Loucy (cell line): ENCODE data around the gene MYO7B.

Source experiments
- H2AFZ ChIP-seq: fragments of 200-600 bp; sonication (generic); 2 replicates; pipeline ENCODE4 v1.6.0; 2016; ENCODE audit warnings: antibody characterized with exemption, mild to moderate bottlenecking, low read length, moderate library complexity
- H3F3A ChIP-seq: fragments of 200-600 bp; 2 replicates; pipeline ENCODE4 v1.6.0; 2016; ENCODE audit warnings: antibody characterized with exemption, low read depth, mild to moderate bottlenecking
- H3K27me3 ChIP-seq: fragments of 200-600 bp; sonication (generic); 2 replicates; pipeline ENCODE4 v1.6.1; 2014; ENCODE audit warnings: low read length, mild to moderate bottlenecking; ENCODE audit not compliant: insufficient read depth, poor library complexity, severe bottlenecking
- H3K36me3 ChIP-seq: fragments of 200-600 bp; sonication (generic); 2 replicates; pipeline ENCODE4 v1.6.1; 2016; ENCODE audit warnings: low read length; ENCODE audit not compliant: insufficient read depth
- H3K4me1 ChIP-seq: fragments of 200-600 bp; sonication (generic); 2 replicates; pipeline ENCODE4 v1.5.1; 2014; ENCODE audit warnings: low read length, mild to moderate bottlenecking; ENCODE audit not compliant: insufficient read depth, poor library complexity, severe bottlenecking
- H3K4me2 ChIP-seq: fragments of 200-600 bp; sonication (generic); 2 replicates; pipeline ENCODE4 v1.6.0; 2014; ENCODE audit warnings: antibody characterized with exemption, low read length, low read depth, mild to moderate bottlenecking; ENCODE audit not compliant: poor library complexity, severe bottlenecking
- H3K4me3 ChIP-seq: fragments of 200-600 bp; sonication (generic); 2 replicates; pipeline ENCODE4 v1.5.1; 2014; ENCODE audit warnings: low read length, mild to moderate bottlenecking, mixed read lengths; ENCODE audit not compliant: poor library complexity, severe bottlenecking
- H3K79me2 ChIP-seq: fragments of 200-600 bp; sonication (generic); 2 replicates; pipeline ENCODE4 v1.6.1; 2014; ENCODE audit warnings: low read length; ENCODE audit not compliant: insufficient read depth
- H3K9ac ChIP-seq: fragments of 200-600 bp; sonication (generic); 2 replicates; pipeline ENCODE4 v1.6.0; 2014; ENCODE audit warnings: mild to moderate bottlenecking, low read depth, low read length, moderate library complexity; ENCODE audit not compliant: poor library complexity, severe bottlenecking
- H3K9me2 ChIP-seq: fragments of 200-600 bp; sonication (generic); replicated peaks from 2 replicates; pipeline ENCODE4 v1.6.1; 2016; ENCODE audit warnings: low read depth, low read length, mixed read lengths
- H3K9me3 ChIP-seq: fragments of 200-600 bp; sonication (generic); 2 replicates; pipeline ENCODE4 v1.6.1; 2014; ENCODE audit warnings: mild to moderate bottlenecking, antibody characterized with exemption, low read length, low read depth; ENCODE audit not compliant: insufficient read depth
- H4K20me1 ChIP-seq: fragments of 200-600 bp; sonication (generic); 2 replicates; pipeline ENCODE4 v1.6.0; 2014; ENCODE audit warnings: antibody characterized with exemption, low read length, mild to moderate bottlenecking; ENCODE audit not compliant: insufficient read depth, poor library complexity, severe bottlenecking
- EZH2phosphoT487 ChIP-seq: fragments of 200-600 bp; IDR thresholded peaks from 2 replicates; pipeline ENCODE4 v1.6.1; 2018; ENCODE audit warnings: antibody characterized with exemption, mild to moderate bottlenecking, moderate library complexity, borderline replicate concordance
- TF ChIP-seq, protein P1 (sequence below): fragments of 200-600 bp; sonication (generic); conservative IDR thresholded peaks from 2 replicates; pipeline ENCODE4 v1.5.1; 2014; ENCODE audit warnings: mild to moderate bottlenecking, antibody characterized with exemption, low read length

Gene MYO7B

DNA sequence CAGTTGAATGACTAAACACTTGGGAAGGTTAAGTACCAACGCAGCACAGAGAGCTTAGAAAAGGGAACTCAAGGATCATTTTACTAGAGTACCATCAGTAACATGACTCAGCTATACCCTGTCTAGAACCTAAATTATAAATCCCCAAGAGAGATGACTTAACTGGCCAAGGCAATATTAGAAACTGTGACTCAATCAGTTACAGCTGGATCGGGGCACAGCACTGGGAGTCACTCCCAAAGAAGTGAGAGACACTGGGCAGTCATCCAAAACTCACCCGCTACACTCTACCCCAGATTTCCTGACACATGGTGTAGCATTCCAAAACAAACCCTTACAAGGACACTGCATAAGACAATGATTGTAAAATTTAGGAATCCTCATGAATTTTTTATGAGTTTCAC, 26.9 kb upstream of the MYO7B start:
- Histone ChIP-seq H3K9me2 (no peaks in the 10 kb centered on the region), H3K4me1 (peaks cover 22% of the 10 kb centered on the region), H2AFZ (no peak overlapping the region), H3K4me3 (no peak overlapping the region), H4K20me1 (peaks cover 61% of the 10 kb centered on the region), H3K4me2 (no peak overlapping the region), H3K9me3 (no peaks in the 10 kb centered on the region), H3F3A (no peaks in the 10 kb centered on the region), H3K36me3 (peaks cover 26% of the 10 kb centered on the region), H3K79me2 (peaks cover 71% of the 10 kb centered on the region), H3K27me3 (no peaks in the 10 kb centered on the region), H3K9ac (no peak overlapping the region)
- TF ChIP-seq EZH2phosphoT487 = no peak
- TF ChIP-seq, protein P1, sequence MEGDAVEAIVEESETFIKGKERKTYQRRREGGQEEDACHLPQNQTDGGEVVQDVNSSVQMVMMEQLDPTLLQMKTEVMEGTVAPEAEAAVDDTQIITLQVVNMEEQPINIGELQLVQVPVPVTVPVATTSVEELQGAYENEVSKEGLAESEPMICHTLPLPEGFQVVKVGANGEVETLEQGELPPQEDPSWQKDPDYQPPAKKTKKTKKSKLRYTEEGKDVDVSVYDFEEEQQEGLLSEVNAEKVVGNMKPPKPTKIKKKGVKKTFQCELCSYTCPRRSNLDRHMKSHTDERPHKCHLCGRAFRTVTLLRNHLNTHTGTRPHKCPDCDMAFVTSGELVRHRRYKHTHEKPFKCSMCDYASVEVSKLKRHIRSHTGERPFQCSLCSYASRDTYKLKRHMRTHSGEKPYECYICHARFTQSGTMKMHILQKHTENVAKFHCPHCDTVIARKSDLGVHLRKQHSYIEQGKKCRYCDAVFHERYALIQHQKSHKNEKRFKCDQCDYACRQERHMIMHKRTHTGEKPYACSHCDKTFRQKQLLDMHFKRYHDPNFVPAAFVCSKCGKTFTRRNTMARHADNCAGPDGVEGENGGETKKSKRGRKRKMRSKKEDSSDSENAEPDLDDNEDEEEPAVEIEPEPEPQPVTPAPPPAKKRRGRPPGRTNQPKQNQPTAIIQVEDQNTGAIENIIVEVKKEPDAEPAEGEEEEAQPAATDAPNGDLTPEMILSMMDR = no peak

DNA sequence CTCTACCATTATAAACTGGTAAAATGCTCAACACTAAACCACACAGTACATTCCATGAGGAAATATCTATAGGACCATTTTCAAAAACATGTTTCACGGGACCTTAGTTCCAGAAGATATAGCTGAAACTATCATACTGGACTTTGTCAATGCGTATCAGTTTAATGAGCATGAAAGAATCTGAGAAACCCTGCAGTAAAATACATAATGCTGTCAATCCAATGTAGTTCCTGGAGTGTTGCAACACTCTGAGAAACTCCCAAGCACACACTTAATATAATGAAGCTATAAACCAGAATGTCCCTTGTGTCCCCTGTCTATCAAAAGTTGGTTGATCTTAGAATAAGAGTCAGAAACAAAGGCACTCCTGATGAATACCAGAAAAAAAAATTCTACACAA, 25.4 kb upstream of the MYO7B start:
- Histone ChIP-seq H3K79me2 (peaks cover 85% of the 10 kb centered on the region), H3K27me3 (no peaks in the 10 kb centered on the region), H3K4me1 (peaks cover 22% of the 10 kb centered on the region), H3K9me3 (no peaks in the 10 kb centered on the region), H3F3A (no peaks in the 10 kb centered on the region), H3K4me3 (no peak overlapping the region), H4K20me1 (peaks cover 64% of the 10 kb centered on the region), H3K9me2 (no peaks in the 10 kb centered on the region), H3K9ac (no peak overlapping the region), H3K36me3 (peaks cover 25% of the 10 kb centered on the region), H3K4me2 (no peak overlapping the region), H2AFZ (no peak overlapping the region)
- no peak for TF ChIP-seq EZH2phosphoT487
- TF ChIP-seq, protein P1 = no peak

DNA sequence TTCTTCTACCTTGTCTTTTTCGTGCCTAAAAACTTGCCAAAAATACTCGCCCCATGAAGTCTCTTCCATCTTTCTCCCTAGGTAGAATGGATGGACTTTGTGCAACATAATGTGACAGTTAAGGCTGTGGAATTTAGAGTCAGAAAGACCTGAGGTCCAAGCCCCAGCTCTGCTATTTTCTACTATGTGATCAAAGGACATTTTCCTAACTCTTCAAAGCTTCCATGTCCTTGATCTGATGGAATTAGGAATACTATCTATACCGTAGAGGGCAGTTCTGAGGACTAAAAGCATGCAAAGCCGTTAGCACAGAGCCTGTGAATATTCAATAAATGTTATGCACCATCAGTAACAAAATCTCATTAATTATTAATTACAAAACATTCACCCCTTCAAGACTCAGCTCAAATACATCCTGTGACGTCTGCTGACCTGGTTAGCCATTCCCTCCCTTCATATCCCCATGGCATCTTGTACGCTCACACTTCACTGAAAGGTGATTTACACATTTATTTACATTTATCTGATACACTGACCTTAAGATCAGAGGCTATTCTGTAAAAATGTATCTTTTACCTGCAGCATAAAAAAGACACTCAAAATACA, 24.3 kb upstream of the MYO7B start:
- H3K4me1 ChIP-seq = peaks cover 24% of the 10 kb centered on the region

More for the DNA sequence above, 24.3 kb upstream of the MYO7B start:
- H4K20me1 ChIP-seq = peaks cover 75% of the 10 kb centered on the region
- no peaks in the 10 kb centered on the region for H3K9me2 ChIP-seq
- no peaks in the 10 kb centered on the region for H3K27me3 ChIP-seq
- no peak overlapping the region for H3K9ac ChIP-seq
- H3K9me3 ChIP-seq = no peaks in the 10 kb centered on the region
- no peak overlapping the region for H3K4me2 ChIP-seq
- TF ChIP-seq, protein P1 = no peak
- TF ChIP-seq EZH2phosphoT487 = no peak
- H3K4me3 ChIP-seq = no peak overlapping the region
- H2AFZ ChIP-seq = no peak overlapping the region
- peaks cover 96% of the 10 kb centered on the region for H3K79me2 ChIP-seq
- no peaks in the 10 kb centered on the region for H3F3A ChIP-seq
- peaks cover 26% of the 10 kb centered on the region; the same call in 1 of the 2 replicates for H3K36me3 ChIP-seq
